Loucy (cell line): ENCODE results near the gene PANX2.

ENCODE experiments used
- CTCF ChIP-seq: fragments of 200-600 bp; sonication (generic); conservative IDR thresholded peaks from 2 replicates; pipeline ENCODE4 v1.5.1; 2014; ENCODE audit warnings: mild to moderate bottlenecking, antibody characterized with exemption, low read length
- EZH2phosphoT487 ChIP-seq: fragments of 200-600 bp; IDR thresholded peaks from 2 replicates; pipeline ENCODE4 v1.6.1; 2018; ENCODE audit warnings: antibody characterized with exemption, mild to moderate bottlenecking, moderate library complexity, borderline replicate concordance

GRCh38 chr22:50174382-50175190, 4.1 kb downstream of the PANX2 start:
- no peak for TF ChIP-seq CTCF
- no peak for TF ChIP-seq EZH2phosphoT487
